Measurements from ENCODE around the gene TP53AIP1. TPM values are rescaled to one million over a fixed set of nuclear protein-coding genes. Genes with fewer than 3 reads are reported as not detected.

TP53AIP1 gene
- total and polyA plus RNA-seq, 2 of the 8 experiments (the other 6 are each of a cell fraction or from before 2014, with no cell fraction given), result 0.03 TPM; not detected in 1

DNA sequence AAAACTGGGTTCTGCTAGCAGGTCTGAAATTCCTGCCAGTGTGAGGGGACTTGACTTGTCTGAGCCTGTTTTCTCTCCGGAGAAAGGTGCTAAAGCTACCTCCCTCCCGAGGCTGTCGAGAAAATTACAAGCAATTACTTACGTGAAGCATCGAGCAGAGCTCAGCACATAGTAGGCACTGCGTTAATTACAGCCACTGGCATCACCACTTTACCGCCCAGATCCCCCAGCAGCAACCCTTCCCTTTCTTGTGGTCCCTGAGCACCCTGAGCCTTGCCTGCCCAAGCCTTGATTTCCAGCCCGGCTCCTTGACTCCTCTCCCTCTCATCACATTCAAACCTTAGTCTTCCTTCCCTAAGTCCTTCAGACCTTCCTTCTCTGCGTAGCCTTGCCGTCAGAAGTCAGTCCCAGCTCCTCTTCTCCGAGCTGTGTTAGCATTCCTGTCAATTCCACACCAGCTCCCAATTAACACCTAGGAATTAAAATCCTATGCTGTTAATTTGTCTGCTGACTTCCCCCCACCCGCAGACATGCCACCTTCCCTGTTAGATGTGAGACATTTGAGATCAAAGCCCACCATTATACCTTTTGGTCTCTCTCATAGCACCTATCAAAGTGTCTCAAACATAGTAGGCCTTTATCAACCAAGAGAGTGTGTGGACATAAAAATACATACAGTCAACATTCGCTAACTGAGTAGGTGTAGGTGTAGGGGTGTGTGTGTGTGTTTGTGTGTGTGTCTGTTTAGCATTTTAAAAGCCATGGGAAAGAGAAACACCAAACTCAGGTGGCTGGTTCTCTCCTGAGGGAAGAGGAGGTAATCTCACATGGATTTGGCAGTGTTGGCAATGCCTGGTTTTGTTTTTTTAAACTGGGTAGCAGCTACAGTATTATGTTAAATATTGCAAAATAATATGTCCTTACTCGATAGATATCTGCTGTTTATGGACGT is 54.4 kb downstream of the TP53AIP1 start:
- H3K18ac ChIP-seq (ENCODE audit: extremely low read depth, low read length), result no peak overlapping the region
- WGBS, 2 experiments (ENCODE audit: extremely low coverage in 1 of 2, insufficient coverage in 1 of 2, insufficient read length in 1 of 2, insufficient replicate concordance in 2 of 2, low coverage in 1 of 2, low lambda C conversion rate in 2 of 2, missing lambda C conversion rate in 1 of 2), result 28% methylated on average over 15 of the region's 15 CpGs; no CpG with 5 or more reads in 1 of the 2 experiments
- CTCF ChIA-PET (ENCODE audit: partially characterized antibody), result interaction anchor here (0.8 to 13.1 kb wide), 20 partner anchors 8 to 469 kb away, joined by 3 to 473 read pairs (median 4); partner anchors contain the start of gene TP53AIP1
- POLR2A ChIA-PET (ENCODE audit: partially characterized antibody), result no interaction called here
- H3K14ac ChIP-seq (ENCODE audit: insufficient read length), result no peak overlapping the region
- H3K79me2 ChIP-seq (ENCODE audit: control insufficient read depth in 1 of 2, insufficient read depth in 2 of 2, low read length in 2 of 2), result no peaks in the 10 kb centered on the region
- H3K9ac ChIP-seq (replicated peaks in 1 of 4; ENCODE audit: extremely low read depth in 1 of 4, low read depth in 3 of 4, low read length in 3 of 4), result no peak overlapping the region
- H2BK15ac ChIP-seq (ENCODE audit: low read length), result no peak overlapping the region
- no peak overlapping the region for H2BK5ac ChIP-seq (ENCODE audit: low read depth, low read length)
- H3K9me3 ChIP-seq (ENCODE audit: insufficient read depth in 2 of 2, low read depth in 1 of 2, low read length in 1 of 2), result no peaks in the 10 kb centered on the region
- H3K4ac ChIP-seq (replicated peaks; ENCODE audit: insufficient read length, low read depth, low read length), result no peak overlapping the region
- DNase-seq (ENCODE audit: low read depth in 1 of 2, low spot score in 2 of 2), result peak in 1 of 2 experiments; percentile 59
- no peaks in the 10 kb centered on the region for H3K79me1 ChIP-seq (ENCODE audit: low read depth, low read length)
- no peak overlapping the region for H2BK20ac ChIP-seq (ENCODE audit: low read length)
- no peak overlapping the region for H3K23ac ChIP-seq (ENCODE audit: insufficient read length)
- no peak overlapping the region for H4K8ac ChIP-seq (ENCODE audit: extremely low read depth, insufficient read depth, low read length)
- peak; percentile 84 for FAIRE-seq
- no peak overlapping the region for H2AFZ ChIP-seq (ENCODE audit: low read length)
- H3K4me3 ChIP-seq (ENCODE audit: extremely low read depth in 1 of 4, insufficient read depth in 2 of 4, low read depth in 3 of 4, low read length in 4 of 4), result no peak overlapping the region; a peak in 1 of 8 replicates
- no peak overlapping the region for H4K5ac ChIP-seq (ENCODE audit: insufficient read length, low read depth, low read length)
- H3K27ac ChIP-seq (ENCODE audit: low read depth, low read length), result no peak overlapping the region
- H3K56ac ChIP-seq (replicated peaks; ENCODE audit: insufficient read length, low read depth, low read length), result no peak overlapping the region
- H3K23me2 ChIP-seq (ENCODE audit: low read depth, low read length), result peaks cover 7% of the 10 kb centered on the region
- no peak overlapping the region for H2BK120ac ChIP-seq (replicated peaks; ENCODE audit: low read depth, low read length)
- H2AK5ac ChIP-seq (ENCODE audit: low read depth, low read length), result no peak overlapping the region
- peaks cover 35 to 72% (median 67%) of the 10 kb centered on the region in 4 experiments for H3K27me3 ChIP-seq (replicated peaks in 1 of 4; ENCODE audit: control insufficient read depth in 3 of 4, extremely low read depth in 1 of 4, insufficient read depth in 3 of 4, low read length in 3 of 4)
- no peak overlapping the region for H2BK12ac ChIP-seq (ENCODE audit: low read depth, low read length)
- H4K91ac ChIP-seq (replicated peaks; ENCODE audit: insufficient read length, low read length), result no peak overlapping the region
- peak overlapping the region; percentile 47 to 52 for H3K4me2 ChIP-seq (ENCODE audit: insufficient read depth in 1 of 2, low read depth in 2 of 2, low read length in 2 of 2)
- H3K36me3 ChIP-seq (ENCODE audit: control insufficient read depth in 2 of 4, insufficient read depth in 4 of 4, low read length in 3 of 4), result no peaks in the 10 kb centered on the region
- TF ChIP-seq RAD21 (IDR thresholded peaks at IDR 0.05 in 1 of 2, conservative IDR thresholded peaks at IDR 0.05 in 1 of 2; ENCODE audit: low read depth in 2 of 2, low read length in 2 of 2) (peak; percentile 36), EZH2 (IDR thresholded peaks at IDR 0.05; ENCODE audit: low read depth, low read length, severe bottlenecking) (peak; percentile 43), CHD1 (IDR thresholded peaks at IDR 0.05; ENCODE audit: low read depth, low read length) (no peak), SUZ12 (IDR thresholded peaks at IDR 0.05; ENCODE audit: low read length) (peak; percentile 59; the same call in 1 of the 2 replicates)
- TF ChIP-seq, protein P1, sequence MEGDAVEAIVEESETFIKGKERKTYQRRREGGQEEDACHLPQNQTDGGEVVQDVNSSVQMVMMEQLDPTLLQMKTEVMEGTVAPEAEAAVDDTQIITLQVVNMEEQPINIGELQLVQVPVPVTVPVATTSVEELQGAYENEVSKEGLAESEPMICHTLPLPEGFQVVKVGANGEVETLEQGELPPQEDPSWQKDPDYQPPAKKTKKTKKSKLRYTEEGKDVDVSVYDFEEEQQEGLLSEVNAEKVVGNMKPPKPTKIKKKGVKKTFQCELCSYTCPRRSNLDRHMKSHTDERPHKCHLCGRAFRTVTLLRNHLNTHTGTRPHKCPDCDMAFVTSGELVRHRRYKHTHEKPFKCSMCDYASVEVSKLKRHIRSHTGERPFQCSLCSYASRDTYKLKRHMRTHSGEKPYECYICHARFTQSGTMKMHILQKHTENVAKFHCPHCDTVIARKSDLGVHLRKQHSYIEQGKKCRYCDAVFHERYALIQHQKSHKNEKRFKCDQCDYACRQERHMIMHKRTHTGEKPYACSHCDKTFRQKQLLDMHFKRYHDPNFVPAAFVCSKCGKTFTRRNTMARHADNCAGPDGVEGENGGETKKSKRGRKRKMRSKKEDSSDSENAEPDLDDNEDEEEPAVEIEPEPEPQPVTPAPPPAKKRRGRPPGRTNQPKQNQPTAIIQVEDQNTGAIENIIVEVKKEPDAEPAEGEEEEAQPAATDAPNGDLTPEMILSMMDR (IDR thresholded peaks at IDR 0.05; ENCODE audit: control extremely low read depth in 1 of 3, insufficient read depth in 1 of 3, low read depth in 1 of 3, low read length in 3 of 3), result peak in 2 of 3 experiments; percentile 55 to 62; a peak in 3 of 4 replicates
- peaks cover 0 to 3% of the 10 kb centered on the region in 2 experiments for H4K20me1 ChIP-seq (replicated peaks in 1 of 2; ENCODE audit: control insufficient read depth in 1 of 2, insufficient read depth in 2 of 2, low read length in 2 of 2)
- H3K4me1 ChIP-seq (replicated peaks in 1 of 4; ENCODE audit: control insufficient read depth in 3 of 4, insufficient read depth in 4 of 4, low read length in 3 of 4), result peaks cover 4 to 15% (median 12%) of the 10 kb centered on the region in 4 experiments; a peak in 6 of 7 replicates

Measured in H1 (cell line).